ENCODE results near the gene LIF. TPM values are rescaled to one million over a fixed set of nuclear protein-coding genes. Genes with fewer than 3 reads are reported as not detected.
A peak's percentile ranks its signal among the peaks of the same experiment; 100 is the strongest.

LIF gene
- total RNA-seq, 2 donors from 2014 or later, result 175 to 300 TPM

- peaks cover 18% of the 10 kb centered on the region for H3K4me1 Mint-ChIP-seq
- peak overlapping the region; percentile 66 for H3K27ac Mint-ChIP-seq
- H3K4me3 Mint-ChIP-seq, result peak overlapping the region; percentile 72
- H3K9me3 Mint-ChIP-seq, result no peaks in the 10 kb centered on the region
- H3K27me3 Mint-ChIP-seq, result no peaks in the 10 kb centered on the region
- peak; percentile 10 for ATAC-seq (replicated peaks)
- no peaks in the 10 kb centered on the region for H3K36me3 Mint-ChIP-seq (ENCODE audit: low read depth)
These were observed 29.5 kb upstream of the LIF start for GRCh38 chr22:30276039-30276438.

- H3K4me1 Mint-ChIP-seq, result peaks cover 18% of the 10 kb centered on the region
- H3K9me3 Mint-ChIP-seq, result no peaks in the 10 kb centered on the region
- no peaks in the 10 kb centered on the region for H3K27me3 Mint-ChIP-seq
- H3K36me3 Mint-ChIP-seq (ENCODE audit: low read depth), result peaks cover 1% of the 10 kb centered on the region
- ATAC-seq (replicated peaks), result peak; percentile 64
- peak overlapping the region; percentile 66 for H3K27ac Mint-ChIP-seq
- H3K4me3 Mint-ChIP-seq, result peak overlapping the region; percentile 72
These were observed 29.1 kb upstream of the LIF start for GRCh38 chr22:30275625-30276024.

GRCh38 chr22:30274437-30274812, 27.9 kb upstream of the LIF start:
- Mint-ChIP-seq H3K27me3 (no peaks in the 10 kb centered on the region), H3K4me3 (no peak overlapping the region), H3K4me1 (peaks cover 18% of the 10 kb centered on the region), H3K9me3 (no peaks in the 10 kb centered on the region), H3K27ac (no peak overlapping the region), H3K36me3 (ENCODE audit: low read depth) (peaks cover 13% of the 10 kb centered on the region)
- no peak for ATAC-seq (replicated peaks)

GRCh38 chr22:30273711-30274436, 27.3 kb upstream of the LIF start:
- no peak for ATAC-seq (replicated peaks)
- Mint-ChIP-seq H3K9me3 (no peaks in the 10 kb centered on the region), H3K27ac (no peak overlapping the region), H3K4me3 (no peak overlapping the region), H3K27me3 (no peaks in the 10 kb centered on the region), H3K36me3 (ENCODE audit: low read depth) (peaks cover 19% of the 10 kb centered on the region), H3K4me1 (peaks cover 15% of the 10 kb centered on the region)

- no peak for ATAC-seq (replicated peaks)
- Mint-ChIP-seq H3K27me3 (no peaks in the 10 kb centered on the region), H3K36me3 (ENCODE audit: low read depth) (peaks cover 27% of the 10 kb centered on the region), H3K4me3 (no peak overlapping the region), H3K27ac (no peak overlapping the region), H3K9me3 (no peaks in the 10 kb centered on the region), H3K4me1 (peaks cover 19% of the 10 kb centered on the region)
These were observed 26.4 kb upstream of the LIF start for GRCh38 chr22:30272781-30273601.

- Mint-ChIP-seq H3K27ac (no peak overlapping the region), H3K36me3 (ENCODE audit: low read depth) (peaks cover 48% of the 10 kb centered on the region), H3K4me3 (no peak overlapping the region), H3K27me3 (no peaks in the 10 kb centered on the region), H3K9me3 (no peaks in the 10 kb centered on the region), H3K4me1 (peaks cover 13% of the 10 kb centered on the region)
- ATAC-seq (replicated peaks), result no peak
These were observed 24.3 kb upstream of the LIF start for GRCh38 chr22:30270832-30271231.

GRCh38 chr22:30268331-30268730, 21.8 kb upstream of the LIF start:
- no peak for ATAC-seq (replicated peaks)
- no peaks in the 10 kb centered on the region for H3K9me3 Mint-ChIP-seq
- H3K4me3 Mint-ChIP-seq, result peak overlapping the region; percentile 95
- no peaks in the 10 kb centered on the region for H3K27me3 Mint-ChIP-seq
- H3K4me1 Mint-ChIP-seq, result peaks cover 16% of the 10 kb centered on the region
- H3K27ac Mint-ChIP-seq, result peak overlapping the region; percentile 93
- H3K36me3 Mint-ChIP-seq (ENCODE audit: low read depth), result peaks cover 73% of the 10 kb centered on the region

GRCh38 chr22:30267382-30268302, 21.1 kb upstream of the LIF start:
- Mint-ChIP-seq H3K27ac (peak overlapping the region; percentile 93), H3K4me3 (peak overlapping the region; percentile 95), H3K9me3 (no peaks in the 10 kb centered on the region), H3K36me3 (ENCODE audit: low read depth) (peaks cover 80% of the 10 kb centered on the region), H3K27me3 (no peaks in the 10 kb centered on the region), H3K4me1 (peaks cover 22% of the 10 kb centered on the region)
- ATAC-seq (replicated peaks), result peak; percentile 23

GRCh38 chr22:30266445-30267381, 20.2 kb upstream of the LIF start, which contains the start of gene OSM:
Gene OSM (minus strand): TSS chr22:30266851. CDS start chr22:30266799, 52 bp downstream.
- H3K4me3 Mint-ChIP-seq, result peak within 1 kb of the TSS; percentile 95
- peaks cover 89% of the 10 kb centered on the region for H3K36me3 Mint-ChIP-seq (ENCODE audit: low read depth)
- H3K27me3 Mint-ChIP-seq, result no peaks in the 10 kb centered on the region
- H3K4me1 Mint-ChIP-seq, result peaks cover 29% of the 10 kb centered on the region
- H3K27ac Mint-ChIP-seq, result peak within 1 kb of the TSS; percentile 93
- no peaks in the 10 kb centered on the region for H3K9me3 Mint-ChIP-seq
- peak; percentile 58 for ATAC-seq (replicated peaks)

GRCh38 chr22:30265823-30266444, 19.4 kb upstream of the LIF start:
- ATAC-seq (replicated peaks), result peak; percentile 68
- Mint-ChIP-seq H3K27me3 (no peaks in the 10 kb centered on the region), H3K9me3 (no peaks in the 10 kb centered on the region), H3K4me1 (peaks cover 29% of the 10 kb centered on the region), H3K4me3 (peak overlapping the region; percentile 95), H3K36me3 (ENCODE audit: low read depth) (peaks cover 89% of the 10 kb centered on the region), H3K27ac (peak overlapping the region; percentile 93)

- Mint-ChIP-seq H3K4me1 (peaks cover 29% of the 10 kb centered on the region), H3K9me3 (no peaks in the 10 kb centered on the region), H3K27me3 (no peaks in the 10 kb centered on the region), H3K4me3 (peak overlapping the region; percentile 95), H3K36me3 (ENCODE audit: low read depth) (peaks cover 84% of the 10 kb centered on the region), H3K27ac (peak overlapping the region; percentile 93)
- ATAC-seq (replicated peaks), result no peak
These were observed 18.7 kb upstream of the LIF start for GRCh38 chr22:30265131-30265720.

GRCh38 chr22:30263883-30264282, 17.3 kb upstream of the LIF start:
- ATAC-seq (replicated peaks), result no peak
- Mint-ChIP-seq H3K36me3 (ENCODE audit: low read depth) (peaks cover 71% of the 10 kb centered on the region), H3K9me3 (no peaks in the 10 kb centered on the region), H3K27me3 (no peaks in the 10 kb centered on the region), H3K4me1 (peaks cover 29% of the 10 kb centered on the region), H3K27ac (no peak overlapping the region), H3K4me3 (peak overlapping the region; percentile 95)

Data from activated T-helper 17 cell treated with anti-CD3 and anti-CD28 coated beads, Interleukin-2, amount 50 U/mL, for 72 hours (primary cell).